ENCODE data around the gene STARD9. TPM values are rescaled to one million over a fixed set of nuclear protein-coding genes. Genes with fewer than 3 reads are reported as not detected.

The STARD9 gene
- polyA plus RNA-seq, 3 donors: 0.39 TPM; not detected in 2

DNA sequence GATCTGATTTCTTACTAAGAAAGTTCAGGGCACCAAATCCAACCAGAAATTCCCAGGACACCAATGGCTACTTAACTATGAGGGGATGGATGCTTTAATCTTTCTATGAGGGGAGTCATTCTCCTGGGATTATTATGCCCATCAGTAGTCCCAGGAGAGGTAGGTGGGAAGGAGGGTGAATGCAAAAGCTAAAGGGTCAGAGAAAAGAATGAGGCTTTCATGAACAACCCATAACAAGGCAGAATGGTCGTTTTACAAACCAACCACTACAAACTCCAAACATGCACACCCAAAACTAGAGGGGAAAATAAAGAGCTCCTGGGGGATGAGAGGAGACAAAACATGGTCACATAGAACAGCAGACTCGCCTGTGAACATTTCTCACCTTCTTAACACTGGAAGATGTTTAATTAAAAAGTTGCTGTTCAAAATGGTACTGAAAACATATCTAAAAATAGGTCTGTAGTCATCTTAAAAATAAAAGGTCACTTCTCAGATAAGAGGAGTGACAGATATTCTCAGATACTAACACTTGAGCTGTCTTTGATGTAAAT is 3.7 kb downstream of the STARD9 start:
- peaks cover 33% of the 10 kb centered on the region for H3K4me1 Mint-ChIP-seq
- intact Hi-C loops (cut with micrococcal nuclease): no loop called here
- no peak overlapping the region for H3K4me2 ChIP-seq (replicated peaks; ENCODE audit: extremely low read depth, low read length, poor library complexity, severe bottlenecking)

DNA sequence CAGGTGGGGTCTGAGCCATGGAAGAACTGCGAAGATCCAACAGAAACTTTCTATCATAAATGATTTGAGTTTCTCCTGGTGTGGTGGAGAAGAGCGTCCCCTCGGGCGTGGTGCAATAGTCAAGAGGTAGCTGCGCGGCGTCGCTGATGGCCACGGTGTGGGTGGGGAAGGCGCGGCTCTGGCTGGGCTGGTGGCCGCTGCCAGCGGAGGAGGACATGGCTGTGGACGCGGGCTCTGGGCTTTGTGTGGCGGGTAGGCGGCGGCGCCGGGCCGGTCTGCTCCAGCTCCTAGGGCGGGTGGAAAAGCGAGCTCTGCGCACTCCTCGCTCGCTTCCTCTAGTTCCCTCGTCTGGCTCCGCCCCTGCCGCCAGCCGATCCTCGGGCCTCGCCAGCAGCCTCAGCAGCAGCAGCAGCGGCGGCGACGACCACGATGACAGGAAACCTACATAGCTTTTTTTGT is 5.9 kb downstream of the STARD9 start:
- WGBS (ENCODE audit: insufficient coverage): under 1% methylated on average over 27 of the region's 37 CpGs
- H3K27me3 ChIP-seq (ENCODE audit: control insufficient read depth in 2 of 2, insufficient read depth in 2 of 2, low read length in 2 of 2): peaks cover 17 to 31% of the 10 kb centered on the region in 2 donors
- Mint-ChIP-seq H3K9me3 (peaks cover 0 to under 1% (median 0%) of the 10 kb centered on the region in 7 donors), H3K27me3 (ENCODE audit: low read depth in 3 of 3) (peaks cover 43 to 59% (median 55%) of the 10 kb centered on the region in 3 donors), H3K4me3 (peak overlapping the region; percentile 84 to 90), H3K36me3 (no peaks in the 10 kb centered on the region), H3K27ac (peak overlapping the region in 1 of 7 donors; percentile 63), H3K4me1 (peaks cover 20% of the 10 kb centered on the region)
- intact Hi-C loops (cut with micrococcal nuclease): no loop called here
- H3K79me2 ChIP-seq (ENCODE audit: insufficient read depth, low read length): no peaks in the 10 kb centered on the region
- no peak overlapping the region for H3K9ac ChIP-seq (ENCODE audit: insufficient read depth, low read length, poor library complexity, severe bottlenecking)
- H3K27ac ChIP-seq (ENCODE audit: low read depth in 1 of 2, low read length in 2 of 2): no peak overlapping the region
- DNase-seq: peak; percentile 62 to 75 (median 67)
- TF ChIP-seq, protein P1, sequence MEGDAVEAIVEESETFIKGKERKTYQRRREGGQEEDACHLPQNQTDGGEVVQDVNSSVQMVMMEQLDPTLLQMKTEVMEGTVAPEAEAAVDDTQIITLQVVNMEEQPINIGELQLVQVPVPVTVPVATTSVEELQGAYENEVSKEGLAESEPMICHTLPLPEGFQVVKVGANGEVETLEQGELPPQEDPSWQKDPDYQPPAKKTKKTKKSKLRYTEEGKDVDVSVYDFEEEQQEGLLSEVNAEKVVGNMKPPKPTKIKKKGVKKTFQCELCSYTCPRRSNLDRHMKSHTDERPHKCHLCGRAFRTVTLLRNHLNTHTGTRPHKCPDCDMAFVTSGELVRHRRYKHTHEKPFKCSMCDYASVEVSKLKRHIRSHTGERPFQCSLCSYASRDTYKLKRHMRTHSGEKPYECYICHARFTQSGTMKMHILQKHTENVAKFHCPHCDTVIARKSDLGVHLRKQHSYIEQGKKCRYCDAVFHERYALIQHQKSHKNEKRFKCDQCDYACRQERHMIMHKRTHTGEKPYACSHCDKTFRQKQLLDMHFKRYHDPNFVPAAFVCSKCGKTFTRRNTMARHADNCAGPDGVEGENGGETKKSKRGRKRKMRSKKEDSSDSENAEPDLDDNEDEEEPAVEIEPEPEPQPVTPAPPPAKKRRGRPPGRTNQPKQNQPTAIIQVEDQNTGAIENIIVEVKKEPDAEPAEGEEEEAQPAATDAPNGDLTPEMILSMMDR (IDR thresholded peaks at IDR 0.05): no peak
- peak overlapping the region; percentile 26 to 75 (median 34) for H3K4me3 ChIP-seq (replicated peaks in 1 of 3; ENCODE audit: low read depth in 2 of 3, low read length in 3 of 3)
- no peaks in the 10 kb centered on the region for H3K36me3 ChIP-seq (replicated peaks in 1 of 2; ENCODE audit: control insufficient read depth in 1 of 2, insufficient read depth in 2 of 2, low read length in 2 of 2)
- H3K4me1 ChIP-seq (ENCODE audit: control insufficient read depth in 1 of 2, insufficient read depth in 2 of 2, low read length in 2 of 2): peaks cover 13 to 16% of the 10 kb centered on the region in 2 donors
- H2AFZ ChIP-seq (ENCODE audit: insufficient read depth, low read depth, low read length, poor library complexity, severe bottlenecking): peak overlapping the region; percentile 91
- H3K9me3 ChIP-seq (replicated peaks in 1 of 2; ENCODE audit: control insufficient read depth in 1 of 2, insufficient read depth in 1 of 2, low read length in 2 of 2): no peaks in the 10 kb centered on the region
- peak overlapping the region; percentile 81 for H3K4me2 ChIP-seq (replicated peaks; ENCODE audit: extremely low read depth, low read length, poor library complexity, severe bottlenecking)
- H4K20me1 ChIP-seq (ENCODE audit: insufficient read depth, low read length): no peaks in the 10 kb centered on the region

More for the DNA sequence above, 3.7 kb downstream of the STARD9 start:
- Histone ChIP-seq H3K79me2 (ENCODE audit: insufficient read depth, low read length) (no peaks in the 10 kb centered on the region), H3K36me3 (replicated peaks in 1 of 2; ENCODE audit: control insufficient read depth in 1 of 2, insufficient read depth in 2 of 2, low read length in 2 of 2) (no peaks in the 10 kb centered on the region), H3K4me1 (ENCODE audit: control insufficient read depth in 1 of 2, insufficient read depth in 2 of 2, low read length in 2 of 2) (peaks cover 26 to 34% of the 10 kb centered on the region in 2 donors), H2AFZ (ENCODE audit: insufficient read depth, low read depth, low read length, poor library complexity, severe bottlenecking) (no peak overlapping the region), H3K27me3 (ENCODE audit: control insufficient read depth in 2 of 2, insufficient read depth in 2 of 2, low read length in 2 of 2) (peaks cover 21 to 37% of the 10 kb centered on the region in 2 donors), H3K4me3 (replicated peaks in 1 of 3; ENCODE audit: low read depth in 2 of 3, low read length in 3 of 3) (no peak overlapping the region), H4K20me1 (ENCODE audit: insufficient read depth, low read length) (no peaks in the 10 kb centered on the region), H3K9me3 (replicated peaks in 1 of 2; ENCODE audit: control insufficient read depth in 1 of 2, insufficient read depth in 1 of 2, low read length in 2 of 2) (no peaks in the 10 kb centered on the region), H3K27ac (ENCODE audit: low read depth in 1 of 2, low read length in 2 of 2) (no peak overlapping the region), H3K9ac (ENCODE audit: insufficient read depth, low read length, poor library complexity, severe bottlenecking) (no peak overlapping the region)
- TF ChIP-seq, protein P1 (IDR thresholded peaks at IDR 0.05): no peak
- Mint-ChIP-seq H3K27ac (no peak overlapping the region), H3K36me3 (no peaks in the 10 kb centered on the region), H3K27me3 (ENCODE audit: low read depth in 3 of 3) (peaks cover 47 to 69% (median 60%) of the 10 kb centered on the region in 3 donors), H3K4me3 (peak overlapping the region in 1 of 2 donors; percentile 18), H3K9me3 (peaks cover 0 to 1% (median 0%) of the 10 kb centered on the region in 7 donors)
- no CpG with 5 or more reads among the region's 2 CpGs for WGBS (ENCODE audit: insufficient coverage)
- no peak for DNase-seq
